Sigmoid colon (tissue), 7 donors: Measurements from ENCODE around the gene DMTF1. TPM values are rescaled to one million over a fixed set of nuclear protein-coding genes. Genes with fewer than 3 reads are reported as not detected.

Experiments used
- DNase-seq: peaks from one replicate; pipeline ENCODE4 v3.0.0-alpha.2; 2019
- H3K27ac ChIP-seq, 4 donors: fragments of 200-600 bp; sonication (generic); one replicate each; pipeline ENCODE4 v1.5.1; 2016 to 2019; ENCODE audit warnings: mild to moderate bottlenecking in 1 of 4
- H3K27me3 ChIP-seq, 3 donors: fragments of 200-600 bp; sonication (generic); one replicate each; pipeline ENCODE4 v1.5.1; 2019; ENCODE audit warnings: mild to moderate bottlenecking in 1 of 3
- H3K36me3 ChIP-seq, 4 donors: fragments of 200-600 bp; sonication (generic); one replicate each; pipeline ENCODE4 v1.5.1; 2016 to 2019
- H3K4me1 ChIP-seq, 4 donors: fragments of 200-600 bp; sonication (generic); one replicate each; pipeline ENCODE4 v1.5.1; 2017 to 2019
- H3K4me3 ChIP-seq, 4 donors: fragments of 200-600 bp; sonication (generic); one replicate each; pipeline ENCODE4 v1.5.1; 2017 to 2019; ENCODE audit warnings: mild to moderate bottlenecking in 2 of 4, moderate library complexity in 1 of 4
- H3K9me3 ChIP-seq, 4 donors: fragments of 200-600 bp in 3 of 4; sonication (generic) in 3 of 4; one replicate each; pipeline versions ENCODE4 v1.5.1 to v1.6.1; 2013 to 2019
- EP300 ChIP-seq, 4 donors: sonication (generic); formaldehyde crosslinking; IDR thresholded peaks; one replicate each; pipeline ENCODE4 v1.6.1; 2017; ENCODE audit warnings: antibody characterized with exemption in 4 of 4
- POLR2A ChIP-seq, 2 donors: fragments of 450-650 bp; IDR thresholded peaks; one replicate each; pipeline ENCODE4 v1.6.1; 2016; ENCODE audit warnings: antibody characterized with exemption in 2 of 2, mild to moderate bottlenecking in 2 of 2, moderate library complexity in 2 of 2
- POLR2AphosphoS5 ChIP-seq, 4 donors: sonication (generic); formaldehyde crosslinking; IDR thresholded peaks; one replicate each; pipeline ENCODE4 v1.6.1; 2017; ENCODE audit warnings: antibody characterized with exemption in 4 of 4
- WGBS, 2 donors: extraction: QIAGEN DNeasy Blood & Tissue Kit; methylation state at CpG; one replicate each; pipeline ENCODE4 v1.1.7; 2013; 5-methylcytosine and 5-hydroxymethylcytosine counted together
- intact Hi-C: fragments of 100-400 bp; cut with DNase I; formaldehyde crosslinking; loops from one replicate; pipeline ENCODE4 v1.15.1; 2023
- polyA plus RNA-seq, 3 donors: library from polyadenylated mRNA; stranded (reverse); fragments of 200-250 nt; gene quantifications; one replicate each; pipeline ENCODE4 v1.2.3, GENCODE V29; 2013
- total RNA-seq, 4 donors: library from RNA; depleted of rRNA; stranded (reverse); fragments of >200 nt; gene quantifications; one replicate each; pipeline ENCODE4 v1.1.0, GENCODE V29; 2016
- TF ChIP-seq, protein P1 (sequence below), 4 experiments: fragments of 450-650 bp in 3 of 4; fragments of 200-600 bp in 1 of 4; IDR thresholded peaks; one replicate each; pipeline ENCODE4 v1.5.1; 2016 to 2019; ENCODE audit warnings: antibody characterized with exemption in 4 of 4, mild to moderate bottlenecking in 3 of 4, moderate library complexity in 2 of 4
- donor health status: healthy with polysubstance abuse.
- donor health status: Bipolar disorder and iron deficiency.
- donor health status: healthy.

Gene DMTF1
- total and polyA plus RNA-seq, 7 donors = 10.2 to 134 (median 69.9) TPM

DNA sequence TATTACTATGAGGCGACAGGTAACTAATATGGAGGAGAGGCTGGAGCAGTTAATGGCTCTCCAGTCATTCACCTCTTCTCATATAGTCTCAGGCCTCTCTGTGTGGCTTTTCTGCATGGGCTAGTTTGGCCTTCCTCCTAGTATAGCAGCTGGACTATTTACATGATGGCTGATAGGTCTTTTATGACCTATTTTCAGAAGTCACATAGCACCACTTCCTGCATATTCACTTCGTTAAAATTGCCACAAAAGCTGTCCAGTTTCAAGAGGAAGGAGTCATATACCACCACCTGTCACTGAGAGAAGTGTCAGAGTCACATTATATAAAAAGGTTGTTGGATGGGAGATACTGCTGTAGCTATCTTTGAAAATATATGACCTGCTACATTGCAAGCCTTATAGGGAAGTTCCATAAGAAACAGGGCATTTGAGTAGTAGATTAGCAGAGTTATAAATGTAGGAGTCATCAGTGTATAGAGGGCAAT lies 8.0 kb upstream of the DMTF1 start:
- WGBS, 2 donors = 43 to 51% methylated on average over 2 of the region's 2 CpGs

DNA sequence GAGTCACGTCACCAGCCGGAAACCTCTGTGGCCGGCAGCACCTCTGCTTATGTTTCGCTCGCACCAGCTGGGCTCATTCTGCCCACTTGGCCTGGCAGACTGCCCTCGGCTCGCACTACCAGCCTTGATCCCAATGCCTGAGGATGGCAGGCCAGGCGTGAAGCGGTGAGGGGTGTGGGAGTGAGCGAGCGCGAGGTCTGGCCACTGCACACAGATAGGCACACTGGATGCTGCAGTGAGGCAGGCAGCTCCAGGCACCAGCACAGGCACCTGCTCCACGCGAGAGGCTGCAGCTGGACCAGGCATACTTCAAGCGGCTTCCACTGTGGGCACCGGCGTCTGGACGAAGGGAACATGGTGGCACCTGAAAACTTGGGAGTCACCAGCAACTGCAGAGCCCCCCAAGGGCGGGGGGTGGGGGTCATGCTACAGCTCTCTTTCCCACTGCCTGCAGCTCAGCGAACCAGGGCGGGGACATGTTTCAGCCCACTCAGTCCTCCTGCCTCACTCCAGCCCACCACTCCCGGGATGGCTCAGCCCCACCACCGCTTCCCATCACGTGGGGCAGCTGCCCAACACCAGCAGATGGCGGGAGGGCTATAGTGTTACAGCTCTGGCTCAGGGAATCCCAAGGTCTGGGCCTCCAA lies 5.4 kb upstream of the DMTF1 start:
- WGBS, 2 donors = 90 to 94% methylated on average over 25 of the region's 25 CpGs
- Histone ChIP-seq H3K36me3 (no peaks in the 10 kb centered on the region), H3K4me3 (no peak overlapping the region), H3K27me3 (no peaks in the 10 kb centered on the region), H3K9me3 (no peaks in the 10 kb centered on the region), H3K27ac (no peak overlapping the region), H3K4me1 (peaks cover 0 to 9% (median 9%) of the 10 kb centered on the region in 4 donors)
- no peak for TF ChIP-seq EP300 (IDR thresholded peaks at IDR 0.05)
- TF ChIP-seq POLR2AphosphoS5 (IDR thresholded peaks at IDR 0.05) = no peak
- DNase-seq = no peak
- intact Hi-C loops = loop anchor here (5.0 kb wide), 1 partner anchor 210 kb away; no protein-coding TSS in a partner anchor

More for the DNA sequence above, 8.0 kb upstream of the DMTF1 start:
- TF ChIP-seq, protein P1, sequence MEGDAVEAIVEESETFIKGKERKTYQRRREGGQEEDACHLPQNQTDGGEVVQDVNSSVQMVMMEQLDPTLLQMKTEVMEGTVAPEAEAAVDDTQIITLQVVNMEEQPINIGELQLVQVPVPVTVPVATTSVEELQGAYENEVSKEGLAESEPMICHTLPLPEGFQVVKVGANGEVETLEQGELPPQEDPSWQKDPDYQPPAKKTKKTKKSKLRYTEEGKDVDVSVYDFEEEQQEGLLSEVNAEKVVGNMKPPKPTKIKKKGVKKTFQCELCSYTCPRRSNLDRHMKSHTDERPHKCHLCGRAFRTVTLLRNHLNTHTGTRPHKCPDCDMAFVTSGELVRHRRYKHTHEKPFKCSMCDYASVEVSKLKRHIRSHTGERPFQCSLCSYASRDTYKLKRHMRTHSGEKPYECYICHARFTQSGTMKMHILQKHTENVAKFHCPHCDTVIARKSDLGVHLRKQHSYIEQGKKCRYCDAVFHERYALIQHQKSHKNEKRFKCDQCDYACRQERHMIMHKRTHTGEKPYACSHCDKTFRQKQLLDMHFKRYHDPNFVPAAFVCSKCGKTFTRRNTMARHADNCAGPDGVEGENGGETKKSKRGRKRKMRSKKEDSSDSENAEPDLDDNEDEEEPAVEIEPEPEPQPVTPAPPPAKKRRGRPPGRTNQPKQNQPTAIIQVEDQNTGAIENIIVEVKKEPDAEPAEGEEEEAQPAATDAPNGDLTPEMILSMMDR (IDR thresholded peaks at IDR 0.05) = no peak
- TF ChIP-seq POLR2AphosphoS5 (IDR thresholded peaks at IDR 0.05) (no peak), POLR2A (IDR thresholded peaks at IDR 0.05) (no peak), EP300 (IDR thresholded peaks at IDR 0.05) (no peak)
- no peaks in the 10 kb centered on the region for H3K4me1 ChIP-seq
- no peak overlapping the region for H3K27ac ChIP-seq
- H3K27me3 ChIP-seq = no peaks in the 10 kb centered on the region
- no peak for DNase-seq
- H3K9me3 ChIP-seq = no peaks in the 10 kb centered on the region
- H3K4me3 ChIP-seq = no peak overlapping the region
- intact Hi-C loops = no loop called here
- no peaks in the 10 kb centered on the region for H3K36me3 ChIP-seq

DNA sequence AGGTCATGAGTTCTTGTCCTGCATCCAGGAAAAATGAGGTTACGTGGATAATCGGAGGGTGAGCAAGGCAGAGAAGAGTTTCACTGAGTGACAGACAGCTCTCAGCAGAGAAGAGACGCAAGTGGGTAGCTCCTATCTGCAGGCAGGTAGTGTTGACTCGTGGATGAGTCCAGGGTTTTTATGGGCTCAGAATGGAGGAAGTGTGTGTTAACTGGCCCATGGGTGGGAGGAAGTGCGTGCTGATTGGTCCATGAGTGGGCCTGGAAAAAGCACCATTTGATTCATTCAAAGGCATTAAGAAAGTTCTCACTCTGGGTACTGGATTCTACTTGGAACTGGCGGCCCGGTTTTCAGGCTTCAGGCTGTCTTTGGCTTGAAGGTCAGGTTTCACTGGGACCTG lies 4.8 kb upstream of the DMTF1 start:
- intact Hi-C loops = loop anchor here (5.0 kb wide), 1 partner anchor 210 kb away; no protein-coding TSS in a partner anchor
- H3K4me1 ChIP-seq = peaks cover 0 to 9% (median 9%) of the 10 kb centered on the region in 4 donors
- no peak for DNase-seq
- H3K9me3 ChIP-seq = no peaks in the 10 kb centered on the region
- 92 to 94% methylated on average over 7 of the region's 7 CpGs for WGBS, 2 donors
- no peaks in the 10 kb centered on the region for H3K27me3 ChIP-seq
- no peak overlapping the region for H3K27ac ChIP-seq
- no peaks in the 10 kb centered on the region for H3K36me3 ChIP-seq
- TF ChIP-seq, protein P1 (IDR thresholded peaks at IDR 0.05) = no peak
- TF ChIP-seq POLR2AphosphoS5 (IDR thresholded peaks at IDR 0.05) = no peak
- TF ChIP-seq EP300 (IDR thresholded peaks at IDR 0.05) = no peak
- no peak for TF ChIP-seq POLR2A (IDR thresholded peaks at IDR 0.05)
- H3K4me3 ChIP-seq = no peak overlapping the region

DNA sequence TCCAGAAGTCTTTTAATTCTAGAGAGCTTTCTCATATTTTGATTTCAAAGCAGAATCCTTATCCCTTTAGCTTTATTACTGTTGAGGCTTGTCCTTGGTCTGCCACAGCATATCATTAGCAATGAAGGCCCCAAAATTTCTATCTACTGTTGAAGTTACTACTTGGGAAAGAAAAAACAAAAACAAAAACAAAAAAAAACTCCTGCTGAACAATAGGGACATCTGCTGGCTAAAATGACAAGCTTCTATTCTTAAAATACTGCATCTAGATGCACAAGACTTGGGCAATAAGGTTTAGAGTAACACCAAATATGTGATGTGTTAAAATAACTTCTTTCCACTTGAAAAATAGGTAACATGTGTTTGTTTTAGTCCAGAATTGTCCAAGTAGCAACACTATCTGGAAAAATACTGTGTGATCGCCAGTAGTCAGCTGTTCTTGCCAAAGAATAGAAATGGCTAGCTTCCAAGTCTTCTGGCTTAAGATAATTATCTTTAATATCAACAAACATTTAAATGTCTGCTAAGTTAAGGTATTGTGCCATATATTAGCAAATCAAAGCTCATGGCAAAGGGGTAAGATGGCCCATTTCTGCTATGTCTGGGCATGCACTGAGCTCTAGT lies 3.8 kb upstream of the DMTF1 start:
- no peak for DNase-seq
- Histone ChIP-seq H3K27me3 (no peaks in the 10 kb centered on the region), H3K27ac (no peak overlapping the region), H3K4me1 (peaks cover 0 to 9% (median 9%) of the 10 kb centered on the region in 4 donors), H3K36me3 (no peaks in the 10 kb centered on the region), H3K9me3 (no peaks in the 10 kb centered on the region), H3K4me3 (no peak overlapping the region)
- TF ChIP-seq, protein P1 (IDR thresholded peaks at IDR 0.05) = peak in 2 of 4 experiments; percentile 13 to 40
- no peak for TF ChIP-seq EP300 (IDR thresholded peaks at IDR 0.05)
- intact Hi-C loops = loop anchor here (5.0 kb wide), 1 partner anchor 211 kb away; no protein-coding TSS in a partner anchor
- WGBS, 2 donors = 32 to 74% methylated on average over 1 of the region's 1 CpG

DNA sequence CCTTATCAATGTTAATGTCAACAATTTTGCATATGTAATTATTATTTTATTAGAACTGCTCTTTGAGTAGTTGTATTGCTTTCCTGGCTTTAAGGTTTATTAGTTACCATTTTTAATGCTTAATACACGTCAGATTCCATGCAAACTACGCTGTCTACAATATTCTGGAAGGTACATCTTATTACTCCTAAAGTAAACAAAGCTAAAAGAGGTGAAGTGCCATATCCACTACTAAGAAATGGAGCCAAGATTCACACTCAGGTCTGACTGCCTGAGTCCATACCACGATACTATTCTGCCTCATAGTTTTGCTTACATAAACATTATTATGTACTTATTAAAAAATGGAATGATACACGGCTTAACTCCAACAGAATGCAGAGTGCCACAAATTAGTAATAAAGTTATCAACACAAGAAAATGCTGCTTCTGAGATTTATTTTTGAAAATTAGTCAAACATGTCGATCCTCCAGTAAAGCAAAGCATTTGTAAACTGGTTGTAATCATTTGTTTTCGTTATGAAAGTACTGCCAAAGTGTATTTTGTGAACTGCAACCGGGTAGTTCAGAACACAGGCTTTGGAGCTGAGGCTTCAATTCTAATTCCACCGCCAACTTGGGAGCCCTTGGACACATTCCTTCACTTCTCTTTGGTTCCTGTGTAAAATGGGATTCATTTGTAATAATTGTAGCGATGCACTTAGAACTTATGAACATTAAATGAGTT lies 1.1 kb upstream of the DMTF1 start:
- Histone ChIP-seq H3K36me3 (no peaks in the 10 kb centered on the region), H3K4me1 (peaks cover 0 to 36% (median 36%) of the 10 kb centered on the region in 4 donors), H3K27ac (peak overlapping the region; percentile 92 to 97 (median 96)), H3K4me3 (peak overlapping the region in 3 of 4 donors; percentile 68 to 85 (median 84)), H3K9me3 (no peaks in the 10 kb centered on the region), H3K27me3 (no peaks in the 10 kb centered on the region)
- WGBS, 2 donors = 13 to 47% methylated on average over 9 of the region's 9 CpGs
- TF ChIP-seq, protein P1 (IDR thresholded peaks at IDR 0.05) = no peak
- no peak for TF ChIP-seq POLR2AphosphoS5 (IDR thresholded peaks at IDR 0.05)
- no peak for DNase-seq
- intact Hi-C loops = loop anchor here (5.0 to 10.0 kb wide), 2 partner anchors 194 to 726 kb away; partner anchors contain the start of genes CROT, DBF4 and SLC25A40
